Loucy (cell line): ENCODE measurements around the gene VSIG10L2.

Experiments
- H2AFZ ChIP-seq: fragments of 200-600 bp; sonication (generic); 2 replicates; pipeline ENCODE4 v1.6.0; 2016; ENCODE audit warnings: antibody characterized with exemption, mild to moderate bottlenecking, low read length, moderate library complexity
- H3F3A ChIP-seq: fragments of 200-600 bp; 2 replicates; pipeline ENCODE4 v1.6.0; 2016; ENCODE audit warnings: antibody characterized with exemption, low read depth, mild to moderate bottlenecking
- H3K27me3 ChIP-seq: fragments of 200-600 bp; sonication (generic); 2 replicates; pipeline ENCODE4 v1.6.1; 2014; ENCODE audit warnings: low read length, mild to moderate bottlenecking; ENCODE audit not compliant: insufficient read depth, poor library complexity, severe bottlenecking
- H3K36me3 ChIP-seq: fragments of 200-600 bp; sonication (generic); 2 replicates; pipeline ENCODE4 v1.6.1; 2016; ENCODE audit warnings: low read length; ENCODE audit not compliant: insufficient read depth
- H3K4me1 ChIP-seq: fragments of 200-600 bp; sonication (generic); 2 replicates; pipeline ENCODE4 v1.5.1; 2014; ENCODE audit warnings: low read length, mild to moderate bottlenecking; ENCODE audit not compliant: insufficient read depth, poor library complexity, severe bottlenecking
- H3K4me2 ChIP-seq: fragments of 200-600 bp; sonication (generic); 2 replicates; pipeline ENCODE4 v1.6.0; 2014; ENCODE audit warnings: antibody characterized with exemption, low read length, low read depth, mild to moderate bottlenecking; ENCODE audit not compliant: poor library complexity, severe bottlenecking
- H3K4me3 ChIP-seq: fragments of 200-600 bp; sonication (generic); 2 replicates; pipeline ENCODE4 v1.5.1; 2014; ENCODE audit warnings: low read length, mild to moderate bottlenecking, mixed read lengths; ENCODE audit not compliant: poor library complexity, severe bottlenecking
- H3K79me2 ChIP-seq: fragments of 200-600 bp; sonication (generic); 2 replicates; pipeline ENCODE4 v1.6.1; 2014; ENCODE audit warnings: low read length; ENCODE audit not compliant: insufficient read depth
- H3K9ac ChIP-seq: fragments of 200-600 bp; sonication (generic); 2 replicates; pipeline ENCODE4 v1.6.0; 2014; ENCODE audit warnings: mild to moderate bottlenecking, low read depth, low read length, moderate library complexity; ENCODE audit not compliant: poor library complexity, severe bottlenecking
- H3K9me2 ChIP-seq: fragments of 200-600 bp; sonication (generic); replicated peaks from 2 replicates; pipeline ENCODE4 v1.6.1; 2016; ENCODE audit warnings: low read depth, low read length, mixed read lengths
- H3K9me3 ChIP-seq: fragments of 200-600 bp; sonication (generic); 2 replicates; pipeline ENCODE4 v1.6.1; 2014; ENCODE audit warnings: mild to moderate bottlenecking, antibody characterized with exemption, low read length, low read depth; ENCODE audit not compliant: insufficient read depth
- H4K20me1 ChIP-seq: fragments of 200-600 bp; sonication (generic); 2 replicates; pipeline ENCODE4 v1.6.0; 2014; ENCODE audit warnings: antibody characterized with exemption, low read length, mild to moderate bottlenecking; ENCODE audit not compliant: insufficient read depth, poor library complexity, severe bottlenecking
- CTCF ChIP-seq: fragments of 200-600 bp; sonication (generic); conservative IDR thresholded peaks from 2 replicates; pipeline ENCODE4 v1.5.1; 2014; ENCODE audit warnings: mild to moderate bottlenecking, antibody characterized with exemption, low read length
- EZH2phosphoT487 ChIP-seq: fragments of 200-600 bp; IDR thresholded peaks from 2 replicates; pipeline ENCODE4 v1.6.1; 2018; ENCODE audit warnings: antibody characterized with exemption, mild to moderate bottlenecking, moderate library complexity, borderline replicate concordance

Gene VSIG10L2

GRCh38 chr11:125958872-125959400 is 13.1 kb downstream of the VSIG10L2 start:
- Histone ChIP-seq H3K4me3 (no peak overlapping the region), H3K4me2 (no peak overlapping the region), H3K9ac (no peak overlapping the region), H3K9me2 (no peaks in the 10 kb centered on the region), H4K20me1 (no peaks in the 10 kb centered on the region), H3K79me2 (no peaks in the 10 kb centered on the region), H3F3A (no peaks in the 10 kb centered on the region), H3K36me3 (no peaks in the 10 kb centered on the region), H3K9me3 (no peaks in the 10 kb centered on the region; the same call in 1 of the 2 replicates), H3K4me1 (no peaks in the 10 kb centered on the region), H3K27me3 (no peaks in the 10 kb centered on the region), H2AFZ (no peak overlapping the region)
- TF ChIP-seq EZH2phosphoT487 = no peak

DNA sequence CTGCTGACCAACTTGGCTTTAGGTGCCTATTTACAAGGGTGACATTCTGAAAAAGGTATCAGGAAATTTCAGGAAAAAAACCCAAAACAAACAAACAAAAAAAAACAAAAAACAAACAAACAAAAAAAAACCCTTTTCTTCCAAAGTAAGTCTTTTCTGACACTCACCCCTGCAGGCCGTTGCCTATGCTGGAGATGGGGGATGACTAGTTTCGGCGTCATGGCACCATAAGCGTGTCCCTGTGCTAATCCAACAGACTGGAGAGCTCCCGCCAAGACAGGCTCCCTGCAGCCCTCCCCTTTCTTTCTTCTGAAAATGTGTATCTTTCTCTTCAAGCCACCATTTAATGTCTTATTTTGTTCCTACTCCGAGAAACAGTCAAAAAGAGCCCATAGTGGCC is 13.7 kb downstream of the VSIG10L2 start:
- H3K9me2 ChIP-seq = no peaks in the 10 kb centered on the region
- TF ChIP-seq CTCF (no peak), EZH2phosphoT487 (no peak)
- H3K9ac ChIP-seq = no peak overlapping the region
- H3K36me3 ChIP-seq = no peaks in the 10 kb centered on the region
- H3K27me3 ChIP-seq = no peaks in the 10 kb centered on the region
- no peak overlapping the region for H2AFZ ChIP-seq
- no peaks in the 10 kb centered on the region for H3F3A ChIP-seq
- H3K9me3 ChIP-seq = no peaks in the 10 kb centered on the region; the same call in 1 of the 2 replicates
- no peaks in the 10 kb centered on the region for H4K20me1 ChIP-seq
- H3K4me3 ChIP-seq = no peak overlapping the region
- H3K79me2 ChIP-seq = no peaks in the 10 kb centered on the region
- H3K4me1 ChIP-seq = no peaks in the 10 kb centered on the region
- no peak overlapping the region for H3K4me2 ChIP-seq

- H3K36me3 ChIP-seq = no peaks in the 10 kb centered on the region
- no peaks in the 10 kb centered on the region for H3K27me3 ChIP-seq
- no peak overlapping the region for H3K9ac ChIP-seq
- no peaks in the 10 kb centered on the region for H3K79me2 ChIP-seq
- no peaks in the 10 kb centered on the region; the same call in 1 of the 2 replicates for H3K9me3 ChIP-seq
- H4K20me1 ChIP-seq = no peaks in the 10 kb centered on the region
- H3F3A ChIP-seq = no peaks in the 10 kb centered on the region
- no peak overlapping the region for H3K4me2 ChIP-seq
- H3K4me3 ChIP-seq = no peak overlapping the region
- H3K4me1 ChIP-seq = no peaks in the 10 kb centered on the region
- no peaks in the 10 kb centered on the region for H3K9me2 ChIP-seq
- no peak for TF ChIP-seq CTCF
- TF ChIP-seq EZH2phosphoT487 = no peak
- H2AFZ ChIP-seq = no peak overlapping the region
Measured at GRCh38 chr11:125959931-125960330, 14.1 kb downstream of the VSIG10L2 start.

- no peaks in the 10 kb centered on the region for H3K79me2 ChIP-seq
- no peak overlapping the region for H2AFZ ChIP-seq
- H3K27me3 ChIP-seq = no peaks in the 10 kb centered on the region
- no peaks in the 10 kb centered on the region for H3K9me2 ChIP-seq
- no peak for TF ChIP-seq EZH2phosphoT487
- no peak for TF ChIP-seq CTCF
- no peaks in the 10 kb centered on the region for H3K4me1 ChIP-seq
- H3F3A ChIP-seq = no peaks in the 10 kb centered on the region
- H4K20me1 ChIP-seq = no peaks in the 10 kb centered on the region
- no peak overlapping the region for H3K4me3 ChIP-seq
- no peaks in the 10 kb centered on the region for H3K36me3 ChIP-seq
- no peaks in the 10 kb centered on the region; the same call in 1 of the 2 replicates for H3K9me3 ChIP-seq
- H3K4me2 ChIP-seq = no peak overlapping the region
- no peak overlapping the region for H3K9ac ChIP-seq
Measured at GRCh38 chr11:125960771-125961170, 14.9 kb downstream of the VSIG10L2 start.
